ENCODE results near the gene PTH2.
A peak's percentile ranks its signal among the peaks of the same experiment; 100 is the strongest.

The PTH2 gene

GRCh38 chr19:49409441-49410029 is 13.7 kb downstream of the PTH2 start:
- DNase-seq: no peak

- DNase-seq: no peak
These were observed 14.3 kb downstream of the PTH2 start for GRCh38 chr19:49408816-49409440.

- no peak for DNase-seq
These were observed 15.7 kb downstream of the PTH2 start for GRCh38 chr19:49407482-49408015.

- DNase-seq: no peak
These were observed 16.2 kb downstream of the PTH2 start for GRCh38 chr19:49407079-49407478.

- DNase-seq: peak; percentile 86
These were observed 19.6 kb downstream of the PTH2 start for GRCh38 chr19:49403404-49404187.

- no peak for DNase-seq
These were observed 23.2 kb downstream of the PTH2 start for GRCh38 chr19:49400029-49400428.

- DNase-seq: no peak
These were observed 24.3 kb downstream of the PTH2 start for GRCh38 chr19:49398931-49399330.

GRCh38 chr19:49398001-49398615 is 25.1 kb downstream of the PTH2 start:
- no peak for DNase-seq

GRCh38 chr19:49396738-49397505 is 26.3 kb downstream of the PTH2 start:
- no peak for DNase-seq

- DNase-seq: no peak
These were observed 27.4 kb downstream of the PTH2 start for GRCh38 chr19:49395581-49396407.

GRCh38 chr19:49393881-49394280 is 29.4 kb downstream of the PTH2 start:
- no peak for DNase-seq

GRCh38 chr19:49391581-49392399 is 31.5 kb downstream of the PTH2 start:
- no peak for DNase-seq

- DNase-seq: no peak
These were observed 32.3 kb downstream of the PTH2 start for GRCh38 chr19:49390929-49391359.

GRCh38 chr19:49390131-49390928 is 32.9 kb downstream of the PTH2 start:
- DNase-seq: no peak

GRCh38 chr19:49389406-49389805 is 33.8 kb downstream of the PTH2 start:
- no peak for DNase-seq

GRCh38 chr19:49387936-49388372 is 35.3 kb downstream of the PTH2 start, which contains the start of gene KASH5:
Gene KASH5, plus strand, starts transcription at chr19:49388249. Its CDS starts 2,635 bp downstream, at chr19:49390884.
- DNase-seq: no peak

GRCh38 chr19:49383599-49383998 is 39.6 kb downstream of the PTH2 start:
- DNase-seq: no peak

- DNase-seq: no peak
These were observed 40.6 kb downstream of the PTH2 start for GRCh38 chr19:49382639-49383038.

GRCh38 chr19:49380391-49380790 is 42.9 kb downstream of the PTH2 start:
- no peak for DNase-seq

- DNase-seq: no peak
These were observed 44.7 kb downstream of the PTH2 start for GRCh38 chr19:49378512-49378911.

All from NCI-H1436 treated with DMSO at 0.1 percent for 48 hours (cell line).